HepG2 (cell line): ENCODE data around the gene POLD3. TPM values are rescaled to one million over a fixed set of nuclear protein-coding genes. Genes with fewer than 3 reads are reported as not detected.

ENCODE experiments used
- ELF3 ChIP-seq: IDR thresholded peaks from 2 replicates; pipeline ENCODE4 v1.6.1; 2016; ENCODE audit warnings: missing genetic modification reagents, missing compliant biosample characterization
- GATAD1 ChIP-seq: IDR thresholded peaks from 2 replicates; pipeline ENCODE4 v1.6.1; 2016; ENCODE audit warnings: missing genetic modification reagents, missing compliant biosample characterization
- HHEX ChIP-seq: IDR thresholded peaks from 2 replicates; pipeline ENCODE4 v1.6.1; 2016; ENCODE audit warnings: control low read depth
- HMG20B ChIP-seq: conservative IDR thresholded peaks from 2 replicates; pipeline ENCODE4 v1.6.1; 2016; ENCODE audit warnings: missing genetic modification reagents, missing compliant biosample characterization
- KDM1A ChIP-seq: IDR thresholded peaks from 2 replicates; pipeline ENCODE4 v1.6.1; 2016; ENCODE audit warnings: missing compliant biosample characterization
- RARA ChIP-seq: IDR thresholded peaks from 2 replicates; pipeline ENCODE4 v1.6.1; 2016; ENCODE audit warnings: missing genetic modification reagents, missing compliant biosample characterization
- RXRB ChIP-seq: IDR thresholded peaks from 2 replicates; pipeline ENCODE4 v1.6.1; 2016; ENCODE audit warnings: borderline replicate concordance, missing genetic modification reagents, missing compliant biosample characterization
- SMYD3 ChIP-seq: sonication (generic); formaldehyde crosslinking; IDR thresholded peaks from 2 replicates; pipeline ENCODE4 v1.8.1; 2023; ENCODE audit warnings: mild to moderate bottlenecking, missing genetic modification reagents
- SOX13 ChIP-seq, 3 experiments: fragments of 450-650 bp in 1 of 3; sonication (generic) in 1 of 3; formaldehyde crosslinking in 1 of 3; IDR thresholded peaks in 2 of 3; conservative IDR thresholded peaks in 1 of 3; 2 replicates each; pipeline versions ENCODE4 v1.5.0 to v1.6.1; 2016 to 2020; ENCODE audit warnings: antibody characterized with exemption in 1 of 3, mild to moderate bottlenecking in 1 of 3, missing compliant biosample characterization in 1 of 3, missing genetic modification reagents in 1 of 3, moderate library complexity in 1 of 3
- SOX5 ChIP-seq: IDR thresholded peaks from 2 replicates; pipeline ENCODE4 v1.6.1; 2016; ENCODE audit warnings: borderline replicate concordance
- SP5 ChIP-seq: IDR thresholded peaks from 2 replicates; pipeline ENCODE4 v1.6.1; 2016; ENCODE audit warnings: low read depth, borderline replicate concordance
- ZFY ChIP-seq: sonication (generic); formaldehyde crosslinking; IDR thresholded peaks from 2 replicates; pipeline ENCODE4 v1.4.0; 2020; ENCODE audit warnings: missing genetic modification reagents
- ZNF230 ChIP-seq: sonication (generic); formaldehyde crosslinking; IDR thresholded peaks from 2 replicates; pipeline ENCODE4 v1.4.0; 2020; ENCODE audit warnings: mild to moderate bottlenecking, missing genetic modification reagents
- ZNF30 ChIP-seq: sonication (generic); formaldehyde crosslinking; IDR thresholded peaks from 2 replicates; pipeline ENCODE4 v1.5.0; 2020; ENCODE audit warnings: mild to moderate bottlenecking, missing genetic modification reagents
- ZNF367 ChIP-seq: sonication (generic); formaldehyde crosslinking; IDR thresholded peaks from 2 replicates; pipeline ENCODE4 v1.4.0; 2020; ENCODE audit warnings: missing genetic modification reagents, borderline replicate concordance
- ZNF543 ChIP-seq: sonication (generic); formaldehyde crosslinking; IDR thresholded peaks from 2 replicates; pipeline ENCODE4 v1.4.0; 2020; ENCODE audit warnings: mild to moderate bottlenecking, missing genetic modification reagents
- ZNF550 ChIP-seq: sonication (generic); formaldehyde crosslinking; IDR thresholded peaks from 2 replicates; pipeline ENCODE4 v1.4.0; 2020; ENCODE audit warnings: mild to moderate bottlenecking, missing genetic modification reagents, borderline replicate concordance
- ZNF672 ChIP-seq: sonication (generic); formaldehyde crosslinking; IDR thresholded peaks from 2 replicates; pipeline ENCODE4 v1.8.1; 2022; ENCODE audit warnings: missing genetic modification reagents
- ZNF800 ChIP-seq: sonication (generic); formaldehyde crosslinking; IDR thresholded peaks from 2 replicates; pipeline ENCODE4 v1.4.0; 2020; ENCODE audit warnings: missing genetic modification reagents
- ZSCAN30 ChIP-seq: sonication (generic); formaldehyde crosslinking; IDR thresholded peaks from 2 replicates; pipeline ENCODE4 v1.5.0; 2020; ENCODE audit warnings: mild to moderate bottlenecking, missing genetic modification reagents
- polyA plus RNA-seq, 8 experiments: library from polyadenylated mRNA; depleted of rRNA in 3 of 8; stranded (reverse) in 7 of 8; unstranded in 1 of 8; fragments of >200 nt; fragmentation: Illumina TruSeq in 4 of 8; extraction: Trizol in 4 of 8; gene quantifications; 2 replicates each; pipeline versions ENCODE4 v1.2.1 to v1.2.3, GENCODE V29; 2011 to 2016; ENCODE audit warnings: low read depth in 4 of 8, missing spikeins in 1 of 8, mixed read lengths in 1 of 8; ENCODE audit not compliant: insufficient read depth in 1 of 8
- total RNA-seq, 5 experiments: library from RNA; depleted of rRNA; stranded (reverse); fragments of >200 nt; fragmentation: Illumina TruSeq; extraction: Trizol; gene quantifications; 2 replicates each; pipeline ENCODE4 v1.2.3, GENCODE V29; 2016; ENCODE audit warnings: low read depth in 1 of 5
- TF ChIP-seq, protein P1 (sequence below): IDR thresholded peaks from 2 replicates; pipeline ENCODE4 v1.4.0; 2020; ENCODE audit warnings: mild to moderate bottlenecking, missing genetic modification reagents
- TF ChIP-seq, protein P2 (sequence below): conservative IDR thresholded peaks from 2 replicates; pipeline ENCODE4 v1.6.1; 2018; ENCODE audit warnings: missing genetic modification reagents
- TF ChIP-seq, protein P3 (sequence below): sonication (generic); formaldehyde crosslinking; IDR thresholded peaks from 2 replicates; pipeline ENCODE4 v1.8.1; 2023; ENCODE audit warnings: missing genetic modification reagents, mild to moderate bottlenecking, borderline replicate concordance

POLD3 gene
- total and polyA plus RNA-seq, 2 of the 13 experiments (the other 11 are each of a cell fraction or from before 2014, with no cell fraction given), result 6.3 to 18.9 TPM

GRCh38 chr11:74559110-74559933, 33.1 kb upstream of the POLD3 start (continued):
- TF ChIP-seq SOX13 (IDR thresholded peaks at IDR 0.05) (peak; percentile 84), SOX13 (CRISPR knock-in tag; conservative IDR thresholded peaks at IDR 0.05 in 1 of 2, IDR thresholded peaks at IDR 0.05 in 1 of 2) (peak in 1 of 2 experiments; percentile 94; a peak in 2 of 4 replicates), HHEX (CRISPR knock-in tag) (no peak), SMYD3 (CRISPR knock-in tag) (no peak), RARA (CRISPR knock-in tag) (peak; percentile 88), GATAD1 (no peak), ELF3 (CRISPR knock-in tag) (peak; percentile 90), ZFY (CRISPR knock-in tag) (no peak), ZNF672 (no peak), ZNF367 (no peak), ZNF30 (CRISPR knock-in tag) (no peak), ZNF800 (CRISPR knock-in tag) (no peak), ZSCAN30 (no peak), SP5 (CRISPR knock-in tag) (0 out of 2 replicates have a peak, but pooled peaks have one; percentile 15), SOX5 (CRISPR knock-in tag) (peak; percentile 97), HMG20B (no peak), ZNF550 (CRISPR knock-in tag) (no peak), KDM1A (CRISPR knock-in tag) (no peak), RXRB (peak; percentile 55; the same call in 1 of the 2 replicates), ZNF230 (CRISPR knock-in tag) (no peak), ZNF543 (no peak)
- TF ChIP-seq, protein P1, sequence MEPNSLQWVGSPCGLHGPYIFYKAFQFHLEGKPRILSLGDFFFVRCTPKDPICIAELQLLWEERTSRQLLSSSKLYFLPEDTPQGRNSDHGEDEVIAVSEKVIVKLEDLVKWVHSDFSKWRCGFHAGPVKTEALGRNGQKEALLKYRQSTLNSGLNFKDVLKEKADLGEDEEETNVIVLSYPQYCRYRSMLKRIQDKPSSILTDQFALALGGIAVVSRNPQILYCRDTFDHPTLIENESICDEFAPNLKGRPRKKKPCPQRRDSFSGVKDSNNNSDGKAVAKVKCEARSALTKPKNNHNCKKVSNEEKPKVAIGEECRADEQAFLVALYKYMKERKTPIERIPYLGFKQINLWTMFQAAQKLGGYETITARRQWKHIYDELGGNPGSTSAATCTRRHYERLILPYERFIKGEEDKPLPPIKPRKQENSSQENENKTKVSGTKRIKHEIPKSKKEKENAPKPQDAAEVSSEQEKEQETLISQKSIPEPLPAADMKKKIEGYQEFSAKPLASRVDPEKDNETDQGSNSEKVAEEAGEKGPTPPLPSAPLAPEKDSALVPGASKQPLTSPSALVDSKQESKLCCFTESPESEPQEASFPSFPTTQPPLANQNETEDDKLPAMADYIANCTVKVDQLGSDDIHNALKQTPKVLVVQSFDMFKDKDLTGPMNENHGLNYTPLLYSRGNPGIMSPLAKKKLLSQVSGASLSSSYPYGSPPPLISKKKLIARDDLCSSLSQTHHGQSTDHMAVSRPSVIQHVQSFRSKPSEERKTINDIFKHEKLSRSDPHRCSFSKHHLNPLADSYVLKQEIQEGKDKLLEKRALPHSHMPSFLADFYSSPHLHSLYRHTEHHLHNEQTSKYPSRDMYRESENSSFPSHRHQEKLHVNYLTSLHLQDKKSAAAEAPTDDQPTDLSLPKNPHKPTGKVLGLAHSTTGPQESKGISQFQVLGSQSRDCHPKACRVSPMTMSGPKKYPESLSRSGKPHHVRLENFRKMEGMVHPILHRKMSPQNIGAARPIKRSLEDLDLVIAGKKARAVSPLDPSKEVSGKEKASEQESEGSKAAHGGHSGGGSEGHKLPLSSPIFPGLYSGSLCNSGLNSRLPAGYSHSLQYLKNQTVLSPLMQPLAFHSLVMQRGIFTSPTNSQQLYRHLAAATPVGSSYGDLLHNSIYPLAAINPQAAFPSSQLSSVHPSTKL (CRISPR knock-in tag), result peak; percentile 69; the same call in 1 of the 2 replicates
- TF ChIP-seq, protein P2, sequence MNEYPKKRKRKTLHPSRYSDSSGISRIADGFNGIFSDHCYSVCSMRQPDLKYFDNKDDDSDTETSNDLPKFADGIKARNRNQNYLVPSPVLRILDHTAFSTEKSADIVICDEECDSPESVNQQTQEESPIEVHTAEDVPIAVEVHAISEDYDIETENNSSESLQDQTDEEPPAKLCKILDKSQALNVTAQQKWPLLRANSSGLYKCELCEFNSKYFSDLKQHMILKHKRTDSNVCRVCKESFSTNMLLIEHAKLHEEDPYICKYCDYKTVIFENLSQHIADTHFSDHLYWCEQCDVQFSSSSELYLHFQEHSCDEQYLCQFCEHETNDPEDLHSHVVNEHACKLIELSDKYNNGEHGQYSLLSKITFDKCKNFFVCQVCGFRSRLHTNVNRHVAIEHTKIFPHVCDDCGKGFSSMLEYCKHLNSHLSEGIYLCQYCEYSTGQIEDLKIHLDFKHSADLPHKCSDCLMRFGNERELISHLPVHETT (CRISPR knock-in tag), result no peak
- TF ChIP-seq, protein P3, sequence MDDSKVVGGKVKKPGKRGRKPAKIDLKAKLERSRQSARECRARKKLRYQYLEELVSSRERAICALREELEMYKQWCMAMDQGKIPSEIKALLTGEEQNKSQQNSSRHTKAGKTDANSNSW, result no peak
